ENCODE results near the gene DIP2A. TPM values are rescaled to one million over a fixed set of nuclear protein-coding genes. Genes with fewer than 3 reads are reported as not detected.
A peak's percentile ranks its signal among the peaks of the same experiment; 100 is the strongest.

The DIP2A gene
- total and polyA plus RNA-seq, 7 donors = 7.3 to 12.2 (median 11.0) TPM

DNA sequence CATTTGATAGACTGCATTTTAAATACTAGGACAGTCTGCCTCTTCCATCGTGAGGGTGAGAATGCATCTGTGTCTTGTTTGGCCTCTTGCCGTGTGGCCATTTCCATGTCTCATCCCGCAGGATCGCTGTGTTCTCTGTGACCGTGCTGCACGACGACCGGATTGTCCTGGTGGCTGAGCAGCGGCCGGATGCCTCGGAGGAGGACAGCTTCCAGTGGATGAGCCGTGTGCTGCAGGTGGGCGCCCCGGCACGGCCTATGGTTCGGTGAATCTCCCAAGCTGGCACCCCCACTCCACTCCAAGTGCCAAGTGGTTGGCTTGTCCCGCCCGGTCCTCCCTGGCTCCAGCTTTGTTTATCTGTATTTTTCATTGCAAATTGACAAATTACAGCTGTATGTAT is 91.0 kb downstream of the DIP2A start:
- Histone ChIP-seq H3K9me3 (no peaks in the 10 kb centered on the region), H3K36me3 (ENCODE audit: insufficient read depth in 1 of 2, low read depth in 1 of 2) (peaks cover 13 to 100% of the 10 kb centered on the region in 2 donors), H3K27me3 (ENCODE audit: insufficient read depth in 3 of 3, low read length in 2 of 3) (no peaks in the 10 kb centered on the region), H3K4me3 (no peak overlapping the region), H3K27ac (no peak overlapping the region), H3K4me1 (no peaks in the 10 kb centered on the region)
- no peak for ATAC-seq
- TF ChIP-seq CTCF (IDR thresholded peaks at IDR 0.05) = no peak
- WGBS, 3 donors = 84 to 91% (median 90%) methylated on average over 18 of the region's 18 CpGs
- DNase-seq = no peak
- intact Hi-C loops (cut with DNase I) = no loop called here

DNA sequence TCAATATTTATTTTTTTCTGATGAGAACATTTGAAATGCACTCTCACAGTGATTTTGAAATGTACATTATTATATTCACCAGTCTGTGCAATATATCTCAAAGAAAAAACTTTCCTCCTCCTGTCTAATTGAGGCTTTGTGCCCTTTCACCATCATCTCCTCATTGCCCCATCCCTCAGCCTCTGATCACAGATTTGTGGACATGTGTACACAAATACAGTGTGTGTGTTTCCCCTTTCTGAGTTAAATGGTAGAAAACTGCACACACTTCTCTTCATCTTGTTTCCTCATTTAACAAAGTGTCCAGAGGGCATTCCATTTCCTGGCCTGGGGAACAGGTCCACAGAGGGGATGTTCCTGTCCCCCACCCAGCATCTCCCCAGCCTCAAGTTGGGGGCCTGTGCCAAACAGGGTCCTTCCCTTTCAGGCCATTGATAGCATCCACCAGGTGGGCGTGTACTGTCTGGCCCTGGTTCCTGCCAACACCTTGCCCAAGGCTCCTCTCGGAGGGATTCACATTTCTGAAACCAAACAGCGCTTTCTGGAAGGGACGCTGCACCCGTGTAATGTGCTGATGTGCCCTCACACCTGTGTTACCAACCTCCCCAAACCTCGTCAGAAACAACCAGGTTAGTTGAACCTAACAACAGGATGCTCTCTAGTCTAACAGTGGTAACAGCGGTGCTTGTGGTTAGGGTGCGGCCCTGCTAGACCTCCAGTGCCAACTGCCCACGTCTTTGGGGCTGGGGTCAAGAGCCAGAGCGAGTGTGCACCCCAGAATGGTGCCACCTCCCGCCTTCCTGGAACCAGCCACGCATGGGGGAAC is 91.6 kb downstream of the DIP2A start:
- no peak overlapping the region for H3K27ac ChIP-seq

GRCh38 chr21:46551636-46552241 is 93.0 kb downstream of the DIP2A start:
- DNase-seq (peak in 1 of 2 donors; percentile 53), ATAC-seq (peak in 1 of 4 donors; percentile 34)
- no peak overlapping the region for H3K27ac ChIP-seq
- intact Hi-C loops (cut with DNase I) = no loop called here
- no peaks in the 10 kb centered on the region for H3K27me3 ChIP-seq (ENCODE audit: insufficient read depth in 3 of 3, low read length in 2 of 3)
- no peaks in the 10 kb centered on the region for H3K4me1 ChIP-seq
- TF ChIP-seq CTCF (IDR thresholded peaks at IDR 0.05) = no peak
- no peak overlapping the region for H3K4me3 ChIP-seq
- peaks cover 5 to 100% of the 10 kb centered on the region in 2 donors for H3K36me3 ChIP-seq (ENCODE audit: insufficient read depth in 1 of 2, low read depth in 1 of 2)
- no peaks in the 10 kb centered on the region for H3K9me3 ChIP-seq
- WGBS, 3 donors = 87 to 91% (median 88%) methylated on average over 24 of the region's 24 CpGs

More for the DNA sequence above, 91.6 kb downstream of the DIP2A start:
- intact Hi-C loops (cut with DNase I) = no loop called here
- ATAC-seq = no peak
- H3K4me3 ChIP-seq = no peak overlapping the region
- no peak for TF ChIP-seq CTCF (IDR thresholded peaks at IDR 0.05)
- WGBS, 3 donors = 86 to 95% (median 93%) methylated on average over 12 of the region's 12 CpGs
- no peaks in the 10 kb centered on the region for H3K9me3 ChIP-seq
- no peaks in the 10 kb centered on the region for H3K27me3 ChIP-seq (ENCODE audit: insufficient read depth in 3 of 3, low read length in 2 of 3)
- H3K4me1 ChIP-seq = no peaks in the 10 kb centered on the region
- peaks cover 10 to 100% of the 10 kb centered on the region in 2 donors for H3K36me3 ChIP-seq (ENCODE audit: insufficient read depth in 1 of 2, low read depth in 1 of 2)
- no peak for DNase-seq

DNA sequence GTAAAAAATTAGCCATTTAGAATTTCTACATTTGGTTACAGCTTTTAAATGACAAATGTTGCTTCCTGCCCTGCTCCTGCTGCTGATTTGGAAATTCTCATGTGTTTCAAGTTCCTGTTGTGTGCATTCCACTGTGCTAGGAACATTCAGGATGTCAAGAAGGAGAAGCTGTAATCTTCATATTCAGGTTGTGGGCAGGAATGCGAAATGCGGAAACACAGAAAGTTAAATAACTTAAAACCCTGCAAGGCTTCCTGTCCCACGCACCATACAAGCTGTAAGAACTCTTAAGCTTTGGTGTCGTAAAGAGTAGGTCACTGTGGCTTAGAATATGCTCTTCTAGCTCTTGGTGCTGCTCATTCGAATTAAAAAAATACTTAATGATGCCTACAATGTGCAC is 93.6 kb downstream of the DIP2A start:
- 87 to 96% (median 89%) methylated on average over 5 of the region's 5 CpGs for WGBS, 3 donors
- intact Hi-C loops (cut with DNase I) = no loop called here
- no peaks in the 10 kb centered on the region for H3K4me1 ChIP-seq
- no peak overlapping the region for H3K27ac ChIP-seq
- no peak for TF ChIP-seq CTCF (IDR thresholded peaks at IDR 0.05)
- ATAC-seq (no peak), DNase-seq (no peak)
- no peaks in the 10 kb centered on the region for H3K9me3 ChIP-seq
- no peaks in the 10 kb centered on the region for H3K27me3 ChIP-seq (ENCODE audit: insufficient read depth in 3 of 3, low read length in 2 of 3)
- no peak overlapping the region for H3K4me3 ChIP-seq
- peaks cover 5 to 100% of the 10 kb centered on the region in 2 donors for H3K36me3 ChIP-seq (ENCODE audit: insufficient read depth in 1 of 2, low read depth in 1 of 2)
